GM21529 (cell line): Measurements from ENCODE around the gene AK5.
"Not testable (repeated sequence)": the region's sequence is repeated elsewhere in the genome, so short reads cannot be mapped to it uniquely, and the experiment has no call there.

Source experiments
- ATAC-seq: cut with Tn5 transposase; IDR thresholded peaks from one replicate; pipeline ENCODE4 v1.9.1; 2021; ENCODE audit not compliant: unreplicated experiment

The AK5 gene

DNA sequence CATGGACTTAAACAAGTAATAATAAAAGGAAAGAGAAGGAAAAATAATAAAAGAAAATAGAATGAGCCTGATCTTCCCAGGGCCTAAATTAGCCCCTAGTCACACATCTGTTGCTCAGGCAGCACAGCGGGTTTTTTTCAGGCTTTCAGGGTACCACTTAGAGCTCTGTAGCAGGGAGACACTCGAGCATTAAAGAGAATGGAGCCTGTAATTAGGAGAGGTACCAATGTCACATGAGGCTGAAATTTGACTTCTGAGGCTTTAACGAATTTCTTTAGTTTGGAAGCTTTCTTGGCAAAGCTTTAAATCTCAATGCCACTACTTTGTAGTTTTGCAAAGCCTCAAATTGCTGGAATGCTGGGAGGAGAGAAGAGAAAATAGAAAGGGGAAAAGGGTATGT lies 116.3 kb downstream of the AK5 start:
- ATAC-seq: no peak

DNA sequence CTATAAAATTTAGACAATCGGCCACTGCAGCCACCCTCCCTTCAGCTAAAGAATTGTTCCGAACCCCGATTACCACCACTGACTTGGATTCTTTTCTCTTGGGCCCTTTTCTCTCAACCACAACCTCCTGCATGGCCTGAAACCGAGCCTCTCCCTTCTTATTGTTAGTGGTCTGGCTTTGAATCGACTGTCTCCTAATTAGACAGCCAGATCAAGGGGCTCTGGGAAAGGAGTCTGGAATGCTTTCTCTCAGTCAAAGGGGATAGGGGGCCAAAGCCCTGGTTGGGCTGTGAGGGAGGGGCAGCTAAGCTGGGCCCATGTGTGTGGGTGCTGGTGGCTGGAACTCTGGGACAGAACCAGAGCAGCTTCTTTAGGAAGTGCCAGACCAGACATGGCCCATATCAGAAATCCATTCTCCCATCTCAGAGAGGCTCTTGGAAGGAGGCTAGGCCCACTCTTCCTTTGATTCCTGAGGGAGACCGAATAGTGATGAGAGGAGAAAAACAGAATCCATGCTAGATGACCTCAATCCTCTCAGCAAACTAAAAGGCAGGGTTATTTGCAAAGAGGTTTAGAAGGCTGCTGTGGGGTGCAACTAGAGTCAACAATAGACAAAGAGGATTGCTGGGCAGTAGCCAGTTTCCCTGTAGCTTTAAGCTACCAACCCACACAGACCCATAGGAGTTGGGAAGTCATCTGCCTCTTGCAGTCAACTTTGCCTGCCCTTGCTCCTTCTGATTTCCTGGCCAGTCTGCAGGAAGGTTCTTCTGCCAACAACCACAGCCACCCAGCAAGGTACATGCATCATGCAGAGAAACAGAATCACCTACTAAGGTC lies 117.6 kb downstream of the AK5 start:
- no peak for ATAC-seq

DNA sequence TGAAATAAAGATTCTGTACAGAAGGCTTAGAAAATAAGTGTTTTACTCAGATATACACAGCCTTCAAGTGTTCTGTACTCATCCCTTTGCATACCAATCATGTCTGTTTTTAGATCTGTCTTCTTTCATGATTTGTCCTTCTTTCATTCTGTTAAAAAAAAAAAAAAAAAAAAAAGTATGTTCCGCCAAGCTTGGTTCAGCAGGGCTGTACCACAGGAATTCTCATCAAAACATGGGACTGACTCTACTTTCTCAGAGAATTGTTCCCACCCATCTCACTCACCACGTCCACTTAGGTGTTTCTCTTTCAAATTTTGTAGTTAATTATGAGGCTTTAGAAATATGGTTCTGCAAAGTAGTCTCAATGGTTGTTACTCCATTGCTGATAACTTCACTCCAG lies 119.0 kb downstream of the AK5 start:
- no peak for ATAC-seq

DNA sequence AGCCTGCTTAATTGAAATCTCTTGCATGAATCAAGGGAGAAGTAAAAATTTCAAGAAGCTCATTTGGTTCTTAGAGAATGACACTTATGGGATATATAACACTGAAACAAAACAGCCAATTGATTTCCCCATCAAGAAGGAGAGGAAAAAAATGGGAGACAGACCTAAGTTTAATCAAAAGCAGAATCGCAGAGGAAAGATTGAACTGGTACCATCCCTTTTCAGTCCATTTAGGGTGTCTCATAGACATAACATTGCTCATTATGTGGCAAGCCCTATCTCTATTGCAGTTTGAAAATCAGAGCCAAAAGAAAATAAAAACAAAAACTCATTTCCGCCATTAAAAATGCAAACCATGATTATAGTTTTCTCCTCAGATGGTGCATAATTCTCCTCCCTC lies 119.6 kb downstream of the AK5 start:
- ATAC-seq: no peak

DNA sequence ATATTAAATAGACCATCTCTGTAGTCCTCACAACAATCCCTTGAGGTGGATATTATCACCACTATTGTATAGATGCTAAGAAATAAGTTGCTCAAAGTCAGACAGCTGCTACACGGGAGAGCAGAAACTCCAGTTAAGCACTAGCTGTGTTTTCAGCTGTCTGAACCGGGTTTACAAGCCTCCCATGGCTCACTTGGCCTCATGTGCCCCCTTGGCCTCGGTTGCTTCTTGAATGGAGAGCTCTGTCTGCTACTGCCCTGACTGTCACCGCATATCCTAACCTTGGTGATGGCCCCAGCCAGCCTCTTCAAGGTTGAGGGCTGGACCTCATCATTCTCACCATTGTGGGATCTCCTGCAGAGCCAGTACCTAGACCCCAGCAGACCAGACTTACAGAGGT lies 123.4 kb downstream of the AK5 start:
- ATAC-seq: no peak

DNA sequence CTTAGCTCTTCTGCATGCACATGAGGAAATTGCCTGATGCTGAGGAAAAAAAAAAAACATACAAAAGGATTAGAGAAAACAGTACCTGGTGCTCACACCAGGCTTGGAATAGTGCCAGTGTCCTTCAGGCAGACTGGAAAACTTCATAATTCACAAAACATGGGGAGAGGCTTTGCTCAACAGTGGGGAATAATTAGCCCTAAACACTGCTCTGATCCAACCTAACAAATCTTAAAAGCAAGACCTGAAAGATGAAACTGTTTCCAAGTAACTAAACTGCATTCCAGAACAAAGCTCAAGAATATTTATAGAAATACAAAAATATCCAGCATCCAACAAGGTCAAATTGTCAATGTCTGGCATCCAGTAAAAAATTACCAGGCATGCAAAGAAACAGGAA lies 124.8 kb downstream of the AK5 start:
- no peak for ATAC-seq

DNA sequence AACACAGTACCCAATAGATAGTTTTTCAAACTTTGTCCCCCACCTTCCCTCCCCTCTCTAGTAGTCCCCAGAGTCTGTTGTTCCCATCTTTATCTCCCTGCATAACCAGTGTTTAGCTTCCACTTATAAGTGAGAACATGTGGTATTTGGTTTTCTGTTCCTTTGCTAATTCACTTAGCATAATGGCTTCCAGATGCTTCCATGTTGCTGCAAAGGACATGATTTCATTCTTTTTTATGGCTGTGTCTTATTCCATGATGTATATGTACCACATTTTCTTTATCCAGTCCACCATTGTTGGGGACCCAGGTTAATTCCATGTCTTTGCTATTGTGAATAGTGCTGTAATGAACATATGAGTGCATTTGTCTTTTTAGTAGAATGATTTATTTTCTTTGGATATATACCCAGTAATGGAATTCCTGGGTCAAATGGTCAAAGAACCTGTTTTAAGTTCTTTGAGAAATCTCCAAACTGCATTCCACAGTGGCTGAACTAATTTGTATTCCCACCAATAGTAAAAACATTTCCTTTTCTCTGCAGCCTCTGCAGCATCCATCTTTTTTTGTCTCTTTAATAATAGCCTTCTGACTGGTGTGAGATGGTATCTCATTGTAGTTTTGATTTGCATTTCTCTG lies 126.0 kb downstream of the AK5 start:
- no peak for ATAC-seq

DNA sequence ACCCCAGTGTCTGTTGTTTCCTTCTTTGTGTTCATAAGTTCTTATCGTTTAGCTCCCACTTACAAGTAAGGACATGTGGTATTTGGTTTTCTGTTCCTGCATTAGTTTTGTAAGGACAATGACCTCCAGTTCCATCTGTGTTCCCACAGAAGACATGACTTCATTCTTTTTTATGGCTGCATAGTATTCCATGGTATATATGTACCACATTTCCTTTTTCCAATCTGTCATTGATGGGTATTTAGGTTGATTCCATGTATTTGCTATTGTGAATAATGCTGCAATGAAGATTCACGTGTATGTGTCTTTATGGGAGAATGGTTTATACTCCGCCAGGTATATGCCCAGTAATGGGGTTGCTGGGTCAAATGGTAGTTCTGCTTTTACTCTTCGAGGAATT lies 127.1 kb downstream of the AK5 start:
- ATAC-seq: not testable (repeated sequence)

DNA sequence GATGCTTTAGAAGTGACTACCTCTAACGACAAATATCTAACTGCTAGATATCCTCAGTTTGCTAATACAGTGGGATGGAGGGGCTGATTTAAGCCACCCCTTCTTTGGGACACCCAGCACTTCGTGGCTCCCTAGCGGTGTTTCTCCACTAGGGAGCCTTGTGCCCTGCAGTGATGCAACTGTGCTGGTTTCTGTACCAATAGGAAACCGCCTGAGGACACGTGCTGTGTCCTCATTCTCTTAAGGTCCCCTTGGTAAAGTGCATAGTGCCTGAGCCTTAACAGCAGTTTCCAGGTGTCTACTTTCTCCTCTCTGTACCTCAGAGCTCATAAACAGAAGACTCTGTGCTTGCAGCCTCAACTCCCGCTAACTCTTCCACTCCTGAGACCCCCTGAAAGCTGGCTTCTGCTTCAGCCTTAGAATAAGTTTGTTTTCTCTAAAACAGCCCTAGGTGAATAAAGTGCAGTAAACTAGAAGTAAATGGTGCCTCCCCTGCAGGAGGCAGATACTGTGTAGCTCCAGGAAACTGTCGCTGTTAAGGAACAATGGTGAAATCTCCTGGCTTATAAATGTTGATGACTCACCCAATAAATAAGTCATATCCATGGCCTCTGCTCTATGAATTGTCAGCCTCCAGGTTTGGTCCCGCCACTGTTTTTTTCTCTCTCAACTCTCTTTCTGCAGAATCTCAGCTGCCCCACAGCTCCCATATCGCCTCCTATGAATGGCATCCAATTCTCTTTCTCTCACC lies 130.4 kb downstream of the AK5 start:
- ATAC-seq: no peak

DNA sequence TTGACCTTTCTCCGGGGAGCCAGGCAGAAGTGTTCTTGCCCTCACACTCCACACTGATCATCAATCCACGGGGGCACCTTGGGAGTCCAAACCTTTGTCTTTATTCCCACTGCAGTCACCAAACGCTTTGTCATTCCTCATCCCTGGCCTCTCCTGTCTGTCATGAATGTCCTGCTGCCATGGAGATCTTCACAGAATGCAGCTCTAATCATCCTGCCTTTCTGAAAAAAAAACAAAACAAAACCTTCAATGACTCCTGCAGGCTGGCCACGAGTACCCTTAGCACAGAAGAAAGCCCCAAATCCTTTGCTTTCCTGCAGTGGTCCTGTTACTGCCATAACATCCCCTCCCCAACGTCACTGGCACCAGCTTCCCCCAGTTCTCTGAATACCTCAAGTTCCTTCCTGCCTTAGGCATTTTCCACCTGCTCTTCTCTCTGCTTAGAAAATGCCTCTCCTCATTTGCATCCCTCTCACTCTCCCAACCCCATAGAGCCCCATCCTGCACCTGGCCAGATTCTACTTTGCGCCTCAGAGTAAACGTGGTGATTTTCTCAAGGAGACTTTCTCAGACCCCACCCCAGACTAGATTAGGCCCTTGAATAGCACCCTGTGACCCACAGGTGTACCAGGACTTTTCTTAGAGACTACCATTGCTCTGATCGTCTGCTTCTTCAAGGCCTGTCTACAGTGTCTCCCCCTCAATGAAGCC lies 131.2 kb downstream of the AK5 start:
- ATAC-seq: peak; percentile 61

DNA sequence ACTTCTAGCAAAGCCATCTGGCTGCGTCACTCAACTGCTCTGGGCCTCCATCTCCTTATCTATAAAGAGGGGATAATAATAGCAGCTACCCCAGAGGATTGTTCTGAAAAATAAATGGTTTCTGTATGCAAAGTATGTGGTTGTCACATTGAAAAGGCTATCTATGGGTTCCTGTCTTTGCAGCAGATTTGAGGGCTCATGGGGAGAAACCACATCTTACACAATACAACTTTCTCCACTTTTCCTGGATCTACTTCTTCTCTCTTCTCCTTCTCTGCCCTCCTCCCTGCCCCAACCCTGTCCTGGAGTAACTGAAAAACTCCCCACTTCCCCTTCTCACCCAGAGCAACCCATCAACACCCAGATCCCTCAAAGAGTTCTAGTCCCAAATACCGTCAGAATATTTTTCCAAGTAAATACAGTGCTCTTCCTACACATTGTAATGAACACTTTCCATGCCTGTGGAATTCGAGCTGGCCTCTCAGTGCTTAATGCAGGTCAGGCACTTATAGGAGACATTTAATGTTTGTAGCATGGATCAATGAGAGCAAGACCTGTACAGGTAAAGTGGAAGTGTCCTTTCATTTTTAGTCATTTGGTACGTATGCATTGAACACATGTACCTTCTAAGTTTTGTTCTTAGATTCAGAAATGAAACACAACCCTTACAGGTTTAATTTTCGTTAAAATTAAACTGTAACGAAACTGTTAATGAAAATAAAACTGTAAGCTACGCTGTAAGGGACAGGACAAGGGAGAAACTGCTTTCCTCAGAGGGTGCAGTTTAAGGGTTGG lies 131.9 kb downstream of the AK5 start:
- ATAC-seq: peak; percentile 82

DNA sequence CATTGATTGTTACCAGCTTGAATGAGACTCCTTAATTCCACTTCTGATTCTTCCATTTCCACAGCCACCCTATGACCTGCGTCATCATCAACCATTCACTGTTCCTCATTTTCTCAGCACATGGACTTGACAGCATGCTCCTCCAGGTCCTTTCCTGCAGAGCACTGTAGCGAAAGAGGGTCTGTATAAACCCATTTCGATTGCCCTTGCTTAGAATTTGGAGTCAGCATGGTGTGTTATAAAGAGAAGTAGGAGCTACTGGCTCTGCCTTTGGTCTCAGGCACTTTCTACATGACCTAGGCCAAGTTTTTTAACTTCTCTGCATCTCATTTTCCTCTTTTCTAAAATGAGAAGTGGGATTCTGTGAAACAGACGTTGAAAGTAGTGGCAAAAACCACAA lies 133.8 kb downstream of the AK5 start:
- no peak for ATAC-seq

DNA sequence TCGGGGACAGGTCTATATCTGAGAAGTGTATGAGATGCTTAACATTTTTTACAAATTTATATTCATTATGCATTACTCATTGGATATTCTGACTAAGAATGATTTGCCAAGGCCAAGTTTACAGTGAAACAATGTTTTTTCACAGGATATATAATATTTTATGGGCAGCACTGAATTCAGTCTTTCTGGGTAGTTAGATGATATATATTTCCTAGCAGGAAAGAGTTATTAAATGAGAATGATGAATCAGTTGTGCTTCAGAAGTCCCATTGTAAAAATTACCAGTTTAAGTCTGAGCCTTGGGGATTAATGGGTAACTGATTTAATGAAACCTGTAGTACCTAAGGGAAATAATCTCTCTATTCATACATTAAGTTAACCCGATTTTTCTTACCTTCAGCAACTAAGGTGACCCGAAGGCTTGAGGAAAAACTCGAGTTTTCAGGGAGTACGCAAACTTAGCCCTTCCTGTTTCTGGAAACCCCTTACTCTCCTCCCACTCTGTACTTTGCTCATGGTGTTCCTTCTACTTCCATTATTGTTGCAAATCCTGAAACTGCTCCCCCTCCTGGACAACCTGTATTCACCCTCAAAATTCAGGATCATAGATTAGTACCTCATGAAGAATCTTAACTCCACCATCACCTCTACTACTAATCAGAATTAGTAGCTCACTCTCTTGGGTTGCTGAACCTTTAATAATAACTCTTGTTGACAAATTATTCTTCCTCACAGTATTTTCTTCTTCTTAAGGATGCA lies 135.1 kb downstream of the AK5 start:
- ATAC-seq: no peak

DNA sequence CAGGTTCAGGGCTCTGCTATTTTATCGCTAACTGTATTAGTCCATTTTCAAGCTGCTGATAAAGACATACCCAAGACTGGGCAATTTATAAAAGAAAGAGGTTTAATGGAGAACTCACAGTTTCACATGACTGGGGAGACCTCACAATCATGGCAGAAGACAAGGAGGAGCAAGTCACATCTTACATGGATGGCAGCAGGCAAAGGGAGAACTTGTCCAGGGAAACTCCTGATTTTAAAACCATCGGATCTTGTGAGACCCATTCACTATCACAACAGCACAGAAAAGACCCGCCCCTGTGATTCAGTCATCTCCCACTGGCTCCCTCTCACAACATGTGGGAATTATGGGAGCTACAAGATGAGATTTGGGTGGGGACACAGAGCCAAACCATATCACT lies 136.2 kb downstream of the AK5 start:
- not testable (repeated sequence) for ATAC-seq

DNA sequence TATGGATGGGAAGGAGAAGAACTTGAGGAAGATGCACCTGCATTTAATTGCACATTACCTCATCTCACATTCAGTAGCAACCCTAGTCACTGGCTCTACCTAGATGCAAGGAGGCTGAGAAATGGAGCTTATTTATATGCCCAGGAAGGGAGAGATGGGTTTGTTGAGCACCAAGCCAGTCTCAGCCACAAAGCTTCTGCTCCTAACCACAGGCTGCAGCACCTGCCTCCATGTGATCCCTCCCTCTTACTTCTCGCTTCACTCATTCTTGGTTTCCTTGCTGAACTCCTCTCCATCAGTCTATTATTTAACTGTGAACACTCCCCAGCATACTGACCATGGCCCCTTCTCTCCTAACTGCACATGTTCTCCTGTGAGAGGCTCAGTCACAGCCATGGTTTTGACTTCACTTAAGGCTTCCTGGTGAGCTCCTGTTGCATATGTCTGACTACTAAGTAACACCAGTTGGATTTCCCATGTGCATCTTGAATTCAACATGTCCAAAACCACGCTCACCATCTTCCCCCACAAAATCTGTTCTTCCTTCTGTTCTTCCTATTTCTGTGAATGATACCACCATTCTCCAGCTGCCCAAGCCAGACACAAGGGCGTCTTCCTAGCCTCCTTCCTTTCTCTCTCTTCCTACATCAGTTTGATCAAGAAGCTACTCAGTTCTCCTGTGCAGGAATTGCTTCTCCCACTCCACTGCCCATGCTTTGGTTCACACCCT lies 139.8 kb downstream of the AK5 start:
- ATAC-seq: peak; percentile 84

DNA sequence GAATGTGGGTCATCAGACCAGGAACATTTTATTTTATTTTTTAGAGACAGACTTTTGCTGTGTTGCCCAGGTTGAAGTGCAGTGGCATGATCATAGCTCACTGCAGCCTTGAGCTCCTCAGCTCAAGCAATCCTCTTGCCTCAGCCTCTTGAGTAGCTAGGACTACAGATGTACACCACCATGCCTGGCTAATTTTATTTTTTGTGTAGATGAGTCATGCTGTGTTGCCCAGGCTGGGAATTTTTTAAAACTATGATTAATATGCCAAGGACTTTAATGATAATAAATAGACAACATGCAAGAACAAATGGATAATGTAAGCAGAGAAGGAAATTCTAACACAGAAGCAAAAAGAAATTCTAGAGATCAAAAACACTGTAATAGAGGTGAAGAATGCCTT lies 142.4 kb downstream of the AK5 start:
- no peak for ATAC-seq

DNA sequence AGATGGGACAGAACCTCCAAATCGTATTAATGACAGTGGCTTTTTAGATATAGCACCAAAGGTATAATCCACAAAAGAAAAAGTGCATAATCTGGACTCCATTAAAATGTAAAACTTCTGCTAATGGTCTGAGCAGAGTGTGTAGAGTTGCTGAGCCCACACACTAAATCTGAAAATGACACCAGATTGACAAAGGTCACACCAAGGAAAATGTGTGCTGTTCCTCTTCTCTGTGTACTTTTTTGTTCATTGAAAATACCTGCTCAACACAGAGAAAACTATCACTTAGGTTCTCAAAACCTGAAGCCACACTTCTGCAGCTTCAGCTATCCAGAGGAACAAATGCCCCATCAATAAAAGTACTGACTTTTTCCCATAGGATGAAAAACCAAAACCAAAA lies 146.2 kb downstream of the AK5 start:
- no peak for ATAC-seq

DNA sequence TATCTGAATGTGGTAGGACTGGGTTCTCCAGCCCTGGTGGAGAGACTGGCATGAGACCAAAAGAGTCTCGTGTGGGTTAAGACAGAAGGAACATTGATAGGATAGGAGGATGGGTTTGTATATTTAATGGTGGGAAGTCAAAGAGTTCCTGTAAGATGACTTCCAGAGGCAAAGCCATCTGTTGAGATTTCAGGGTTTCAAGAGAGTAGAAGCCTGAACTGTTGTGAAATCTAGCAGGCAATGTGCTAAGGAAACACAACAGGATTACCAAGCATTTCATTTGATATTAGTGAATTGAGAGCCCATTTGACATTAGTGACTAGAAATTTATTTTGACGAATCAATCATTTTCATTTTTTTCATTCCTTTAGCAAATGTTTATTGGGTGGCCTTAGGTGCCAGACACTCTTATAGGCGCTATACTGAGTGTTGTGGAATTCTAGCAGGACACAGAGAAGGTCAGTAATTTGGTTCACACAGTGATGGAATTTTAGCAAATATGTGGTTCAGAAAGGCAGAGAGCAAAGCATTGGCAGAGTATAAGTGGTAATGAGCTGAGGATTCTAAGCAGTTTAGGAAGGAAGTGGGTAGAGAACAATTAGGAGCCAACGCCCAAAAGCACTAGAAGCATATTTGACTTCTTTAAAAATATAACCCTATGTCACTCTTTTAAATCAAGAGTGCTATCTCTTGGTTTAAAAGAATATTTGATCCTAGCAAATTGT lies 149.3 kb downstream of the AK5 start:
- no peak for ATAC-seq

DNA sequence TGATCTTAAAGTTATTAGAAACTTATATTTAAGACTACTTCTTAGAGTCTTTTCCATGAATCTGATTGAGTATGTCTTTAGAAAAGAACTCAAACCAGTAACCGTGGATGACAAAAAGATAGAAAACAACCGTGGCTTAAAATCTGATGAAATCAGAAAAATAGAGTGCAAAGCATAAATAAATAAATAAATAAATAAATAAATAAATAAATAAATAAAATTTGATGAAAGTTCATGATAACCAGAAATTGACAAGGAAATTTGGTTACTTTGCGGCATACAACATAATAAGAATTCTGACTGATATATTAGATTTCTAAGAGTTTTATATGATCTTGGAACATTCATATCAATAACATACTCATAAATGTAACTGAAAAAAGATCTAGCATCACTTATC lies 152.1 kb downstream of the AK5 start:
- ATAC-seq: no peak
